ENCODE measurements around the gene RPL15. TPM values are rescaled to one million over a fixed set of nuclear protein-coding genes. Genes with fewer than 3 reads are reported as not detected.

The RPL15 gene
- total RNA-seq, 2 donors from 2014 or later: 385 to 1,128 TPM

DNA sequence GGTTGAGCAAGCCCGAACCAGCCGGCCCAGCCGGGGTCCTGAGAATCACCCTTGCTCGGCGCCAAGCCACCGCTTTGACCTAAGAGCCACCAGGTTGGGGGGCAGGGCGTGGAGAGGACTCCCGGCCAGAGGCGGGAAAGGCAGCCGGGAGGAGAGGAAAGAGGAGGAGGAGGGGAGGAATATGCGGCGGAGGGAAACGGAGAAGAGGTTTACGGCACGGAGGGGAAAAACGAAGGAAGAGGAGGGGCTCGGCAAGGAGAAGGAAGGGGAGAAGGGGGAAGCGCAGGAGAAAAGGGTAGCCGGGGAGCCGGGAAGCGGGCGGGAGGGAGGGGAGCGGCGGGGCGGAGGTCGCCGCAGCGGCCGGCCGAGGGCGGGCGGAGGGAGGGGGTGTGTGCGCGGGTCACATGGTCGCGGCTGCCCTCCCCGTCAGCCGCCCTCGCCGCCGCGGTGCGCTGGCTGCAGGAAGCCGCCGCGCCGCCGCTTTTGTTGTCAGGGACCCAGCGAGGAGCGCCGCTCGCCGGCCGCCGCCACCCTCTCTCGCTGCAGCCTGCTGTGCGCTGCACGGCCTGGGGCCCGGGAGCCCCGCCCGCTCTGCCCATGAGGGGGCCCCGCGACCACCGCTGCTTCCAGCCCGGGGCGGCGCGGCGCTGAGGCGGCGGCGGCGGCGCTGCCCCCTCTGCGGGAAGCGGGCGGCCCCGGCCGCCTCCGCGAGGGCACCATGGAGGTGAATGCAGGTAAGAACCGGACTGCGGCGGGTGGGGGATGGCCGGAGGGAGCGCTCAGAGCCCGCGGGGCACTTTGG is 28.1 kb downstream of the RPL15 start, which contains the start of gene NR1D2:
Gene NR1D2 (plus strand): TSS at position 426 of the 802 bp plus-strand sequence. CDS start 293 bp downstream, at position 719.
- DNase-seq: peak; percentile 87 to 89 (median 88)
- 0% methylated on average over 36 to 75 of the region's 88 CpGs for WGBS, 2 donors
- H3K4me1 ChIP-seq: peaks cover 44% of the 10 kb centered on the region
- H3K9me3 ChIP-seq: no peaks in the 10 kb centered on the region
- ATAC-seq: peak; percentile 78
- H3K27me3 ChIP-seq: no peaks in the 10 kb centered on the region
- H3K4me3 ChIP-seq: peak within 1 kb of the TSS; percentile 26 to 81
- TF ChIP-seq, protein P1, sequence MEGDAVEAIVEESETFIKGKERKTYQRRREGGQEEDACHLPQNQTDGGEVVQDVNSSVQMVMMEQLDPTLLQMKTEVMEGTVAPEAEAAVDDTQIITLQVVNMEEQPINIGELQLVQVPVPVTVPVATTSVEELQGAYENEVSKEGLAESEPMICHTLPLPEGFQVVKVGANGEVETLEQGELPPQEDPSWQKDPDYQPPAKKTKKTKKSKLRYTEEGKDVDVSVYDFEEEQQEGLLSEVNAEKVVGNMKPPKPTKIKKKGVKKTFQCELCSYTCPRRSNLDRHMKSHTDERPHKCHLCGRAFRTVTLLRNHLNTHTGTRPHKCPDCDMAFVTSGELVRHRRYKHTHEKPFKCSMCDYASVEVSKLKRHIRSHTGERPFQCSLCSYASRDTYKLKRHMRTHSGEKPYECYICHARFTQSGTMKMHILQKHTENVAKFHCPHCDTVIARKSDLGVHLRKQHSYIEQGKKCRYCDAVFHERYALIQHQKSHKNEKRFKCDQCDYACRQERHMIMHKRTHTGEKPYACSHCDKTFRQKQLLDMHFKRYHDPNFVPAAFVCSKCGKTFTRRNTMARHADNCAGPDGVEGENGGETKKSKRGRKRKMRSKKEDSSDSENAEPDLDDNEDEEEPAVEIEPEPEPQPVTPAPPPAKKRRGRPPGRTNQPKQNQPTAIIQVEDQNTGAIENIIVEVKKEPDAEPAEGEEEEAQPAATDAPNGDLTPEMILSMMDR (IDR thresholded peaks at IDR 0.05): peak in 1 of 7 experiments; percentile 8
- TF ChIP-seq POLR2A (IDR thresholded peaks at IDR 0.05): peak; percentile 72 to 96 (median 85)
- H3K27ac ChIP-seq: peak within 1 kb of the TSS; percentile 91 to 100 (median 98)
- H3K36me3 ChIP-seq (replicated peaks in 1 of 2; ENCODE audit: insufficient read depth in 1 of 2, low read depth in 2 of 2): no peaks in the 10 kb centered on the region
- intact Hi-C loops (cut with DNase I): no loop called here

DNA sequence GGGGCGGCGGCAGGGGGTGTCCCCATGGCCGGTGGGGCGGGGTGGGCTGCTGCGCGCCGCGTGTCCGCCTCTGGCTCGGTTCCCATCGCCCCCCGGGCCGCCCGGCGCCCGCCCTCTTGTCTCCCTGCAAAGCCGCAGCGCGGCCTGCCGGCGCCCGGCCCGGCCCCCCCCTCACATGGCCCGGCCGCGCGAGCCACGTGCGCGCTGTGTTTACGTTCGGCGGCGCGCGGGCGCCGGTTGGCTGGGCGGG is 28.7 kb downstream of the RPL15 start:
- Histone ChIP-seq H3K36me3 (replicated peaks in 1 of 2; ENCODE audit: insufficient read depth in 1 of 2, low read depth in 2 of 2) (no peaks in the 10 kb centered on the region), H3K27me3 (no peaks in the 10 kb centered on the region), H3K4me3 (no peak overlapping the region), H3K4me1 (peaks cover 49% of the 10 kb centered on the region), H3K27ac (peak overlapping the region; percentile 91 to 100 (median 98)), H3K9me3 (no peaks in the 10 kb centered on the region)
- 1% methylated on average over 24 of the region's 39 CpGs; no CpG with 5 or more reads in 1 of the 2 donors for WGBS, 2 donors
- TF ChIP-seq, protein P1 (IDR thresholded peaks at IDR 0.05): no peak
- TF ChIP-seq POLR2A (IDR thresholded peaks at IDR 0.05): no peak
- ATAC-seq (no peak), DNase-seq (no peak)
- intact Hi-C loops (cut with DNase I): no loop called here

GRCh38 chr3:23945913-23946687 is 29.2 kb downstream of the RPL15 start:
- H3K36me3 ChIP-seq (replicated peaks in 1 of 2; ENCODE audit: insufficient read depth in 1 of 2, low read depth in 2 of 2): no peaks in the 10 kb centered on the region
- intact Hi-C loops (cut with DNase I): no loop called here
- WGBS, 2 donors: 0% methylated on average over 9 to 57 of the region's 87 CpGs
- DNase-seq: peak; percentile 98 to 99 (median 98)
- TF ChIP-seq POLR2A (IDR thresholded peaks at IDR 0.05): peak; percentile 81 to 89 (median 82)
- TF ChIP-seq, protein P1 (IDR thresholded peaks at IDR 0.05): peak in 2 of 7 experiments; percentile 10 to 15
- no peaks in the 10 kb centered on the region for H3K9me3 ChIP-seq
- H3K4me3 ChIP-seq: peak overlapping the region; percentile 23 to 81
- peaks cover 54% of the 10 kb centered on the region for H3K4me1 ChIP-seq
- peak overlapping the region; percentile 91 to 100 (median 98) for H3K27ac ChIP-seq
- peak; percentile 89 for ATAC-seq
- H3K27me3 ChIP-seq: no peaks in the 10 kb centered on the region

GRCh38 chr3:23948761-23949160 is 31.8 kb downstream of the RPL15 start:
- intact Hi-C loops (cut with DNase I): no loop called here
- TF ChIP-seq POLR2A (IDR thresholded peaks at IDR 0.05): no peak
- TF ChIP-seq, protein P1 (IDR thresholded peaks at IDR 0.05): no peak
- H3K9me3 ChIP-seq: no peaks in the 10 kb centered on the region
- ATAC-seq (no peak), DNase-seq (no peak)
- peaks cover 74% of the 10 kb centered on the region for H3K4me1 ChIP-seq
- H3K27me3 ChIP-seq: no peaks in the 10 kb centered on the region
- peak overlapping the region in 1 of 4 donors; percentile 95 for H3K27ac ChIP-seq
- H3K36me3 ChIP-seq (replicated peaks in 1 of 2; ENCODE audit: insufficient read depth in 1 of 2, low read depth in 2 of 2): no peaks in the 10 kb centered on the region
- H3K4me3 ChIP-seq: no peak overlapping the region
- WGBS, 2 donors: 64 to 69% methylated on average over 2 of the region's 2 CpGs
